Mucosa of rectum (tissue), 2 donors: ENCODE results near the gene VPS25.
"Not testable (repeated sequence)": the region's sequence is repeated elsewhere in the genome, so short reads cannot be mapped to it uniquely, and the experiment has no call there.

Source experiments
- H3K27ac ChIP-seq, 2 donors: one replicate each; pipeline ENCODE4 v1.7.0; 2013; ENCODE audit warnings: inconsistent platforms in 2 of 2, low read depth in 2 of 2, low read length in 2 of 2
- H3K27me3 ChIP-seq, 2 donors: one replicate each; pipeline ENCODE4 v1.7.0; 2013; ENCODE audit warnings: low read length in 2 of 2; ENCODE audit not compliant: control insufficient read depth in 2 of 2, insufficient read depth in 2 of 2
- H3K36me3 ChIP-seq, 2 donors: one replicate each; pipeline ENCODE4 v1.7.0; 2013; ENCODE audit warnings: low read length in 2 of 2; ENCODE audit not compliant: control insufficient read depth in 2 of 2, insufficient read depth in 2 of 2
- H3K4me1 ChIP-seq, 2 donors: one replicate each; pipeline ENCODE4 v1.7.0; 2013; ENCODE audit warnings: low read length in 2 of 2, mild to moderate bottlenecking in 1 of 2; ENCODE audit not compliant: control insufficient read depth in 2 of 2, insufficient read depth in 2 of 2
- H3K4me3 ChIP-seq, 2 donors: one replicate each; pipeline ENCODE4 v1.7.0; 2013; ENCODE audit warnings: low read length in 2 of 2
- H3K9ac ChIP-seq, 2 donors: one replicate each; pipeline ENCODE4 v1.7.0; 2013; ENCODE audit warnings: low read length in 2 of 2, low read depth in 1 of 2, mild to moderate bottlenecking in 1 of 2
- H3K9me3 ChIP-seq, 2 donors: one replicate each; pipeline ENCODE4 v1.7.0; 2013; ENCODE audit warnings: low read length in 2 of 2; ENCODE audit not compliant: control insufficient read depth in 2 of 2
- donor health status: healthy.
- donor health status: Normal muscosa, but diverticular disease.

Gene VPS25

DNA sequence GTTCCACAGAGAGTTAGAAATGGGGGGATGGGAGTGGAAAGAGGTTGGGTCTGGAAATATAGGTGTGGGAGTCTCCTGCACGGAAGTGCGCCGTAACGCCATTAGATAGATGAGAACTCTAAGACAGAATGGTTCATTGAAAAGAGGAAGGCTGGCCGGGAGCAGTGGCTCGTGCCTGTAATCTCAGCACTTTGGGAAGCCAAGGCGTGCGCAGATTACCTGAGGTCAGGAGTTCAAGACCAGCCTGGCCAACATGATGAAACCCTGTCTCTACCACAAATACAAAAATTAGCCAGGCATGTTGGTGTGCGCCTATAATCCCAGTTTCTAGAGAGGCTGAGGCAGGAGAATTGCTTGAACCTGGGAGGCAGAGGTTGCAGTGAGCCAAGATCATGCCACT lies 5.2 kb upstream of the VPS25 start:
- H3K9ac ChIP-seq, H3K9me3 ChIP-seq, H3K27ac ChIP-seq: not testable (repeated sequence)

DNA sequence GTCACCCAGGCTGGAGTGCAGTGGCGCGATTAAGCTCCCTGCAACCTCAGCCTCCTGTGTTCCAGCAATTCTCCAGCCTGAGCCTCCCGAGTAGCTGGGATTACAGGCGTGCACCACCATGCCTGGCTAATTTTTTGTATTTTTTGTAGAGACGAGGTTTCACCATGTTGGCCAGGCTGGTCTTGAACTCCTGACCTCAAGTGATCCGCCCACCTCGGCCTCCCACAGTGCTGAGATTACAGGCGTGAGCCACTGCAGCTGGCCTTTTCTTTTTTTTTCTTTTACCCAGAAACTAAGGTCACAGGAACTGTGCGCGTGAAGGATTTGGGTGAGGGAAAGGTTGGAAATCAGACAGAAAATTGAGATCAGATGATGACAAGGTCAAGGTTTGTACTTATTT lies 3.3 kb upstream of the VPS25 start:
- H3K27ac ChIP-seq, H3K27me3 ChIP-seq: not testable (repeated sequence)

More for the DNA sequence above, 5.2 kb upstream of the VPS25 start:
- H3K36me3 ChIP-seq, H3K27me3 ChIP-seq, H3K4me1 ChIP-seq, H3K4me3 ChIP-seq: not testable (repeated sequence)

DNA sequence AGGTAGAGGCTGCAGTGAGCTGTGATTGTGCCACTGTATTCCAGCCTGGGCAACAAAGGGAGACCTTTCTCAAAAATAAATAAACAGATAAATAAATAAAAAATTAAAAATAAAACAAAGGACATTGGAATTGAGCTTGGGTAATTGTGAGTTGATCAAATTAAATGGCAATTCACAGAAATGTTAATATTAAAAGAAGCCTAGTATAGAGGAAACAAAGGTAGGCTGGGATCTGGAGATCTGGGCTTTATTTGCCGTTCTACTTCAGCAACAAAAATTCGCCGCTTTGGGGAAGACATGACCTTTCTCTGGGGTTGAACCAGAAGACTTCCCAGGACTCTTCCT lies 332 bp upstream of the VPS25 start:
- Histone ChIP-seq H3K27ac (peak overlapping the region in 1 of 2 donors; percentile 84), H3K36me3 (peaks cover 12 to 22% of the 10 kb centered on the region in 2 donors), H3K9ac (peak overlapping the region; percentile 89 to 99), H3K27me3 (no peaks in the 10 kb centered on the region), H3K9me3 (no peaks in the 10 kb centered on the region), H3K4me3 (peak overlapping the region; percentile 95 to 98), H3K4me1 (peaks cover 7 to 13% of the 10 kb centered on the region in 2 donors)

More for the DNA sequence above, 3.3 kb upstream of the VPS25 start:
- not testable (repeated sequence) for H3K36me3 ChIP-seq, H3K9me3 ChIP-seq, H3K4me3 ChIP-seq, H3K9ac ChIP-seq
- H3K4me1 ChIP-seq: peaks cover 7 to 13% of the 10 kb centered on the region in 2 donors

DNA sequence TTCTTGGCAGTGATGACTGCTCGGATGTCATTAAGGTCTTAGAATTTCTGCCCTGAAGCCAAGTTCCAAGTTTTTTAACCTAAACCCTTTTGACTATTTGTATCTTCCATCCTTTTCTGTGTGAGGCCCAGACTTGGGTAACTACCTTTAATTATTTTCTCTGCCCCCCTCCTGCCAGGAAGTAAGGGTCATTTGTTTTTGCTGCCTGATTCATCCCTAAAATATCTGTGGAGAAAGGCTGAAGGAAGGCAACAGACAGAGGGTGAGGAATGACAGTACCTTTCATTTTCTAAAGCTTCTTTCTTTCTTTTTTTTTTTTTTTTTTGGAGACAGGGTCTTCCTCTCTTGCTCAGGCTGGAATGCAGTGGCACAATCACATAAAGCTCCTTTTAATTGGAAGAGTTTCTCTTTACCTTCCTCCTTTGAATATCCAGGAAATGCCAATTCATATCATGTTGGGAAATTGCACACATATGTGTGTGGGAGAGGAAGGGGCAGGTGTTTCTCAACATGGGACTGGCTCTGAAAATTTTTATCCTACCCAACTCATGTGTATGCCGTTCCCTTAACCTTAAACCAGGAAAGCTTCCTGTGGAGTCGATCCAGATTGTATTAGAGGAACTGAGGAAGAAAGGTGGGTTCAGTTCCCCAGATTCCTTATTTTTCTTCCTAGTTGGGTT lies 957 bp downstream of the VPS25 start:
- Histone ChIP-seq H3K36me3 (peaks cover 14 to 35% of the 10 kb centered on the region in 2 donors), H3K4me1 (peaks cover 15 to 22% of the 10 kb centered on the region in 2 donors), H3K4me3 (peak overlapping the region; percentile 95 to 98), H3K27ac (peak overlapping the region in 1 of 2 donors; percentile 78), H3K9ac (peak overlapping the region; percentile 89 to 99), H3K27me3 (no peaks in the 10 kb centered on the region), H3K9me3 (no peaks in the 10 kb centered on the region)

DNA sequence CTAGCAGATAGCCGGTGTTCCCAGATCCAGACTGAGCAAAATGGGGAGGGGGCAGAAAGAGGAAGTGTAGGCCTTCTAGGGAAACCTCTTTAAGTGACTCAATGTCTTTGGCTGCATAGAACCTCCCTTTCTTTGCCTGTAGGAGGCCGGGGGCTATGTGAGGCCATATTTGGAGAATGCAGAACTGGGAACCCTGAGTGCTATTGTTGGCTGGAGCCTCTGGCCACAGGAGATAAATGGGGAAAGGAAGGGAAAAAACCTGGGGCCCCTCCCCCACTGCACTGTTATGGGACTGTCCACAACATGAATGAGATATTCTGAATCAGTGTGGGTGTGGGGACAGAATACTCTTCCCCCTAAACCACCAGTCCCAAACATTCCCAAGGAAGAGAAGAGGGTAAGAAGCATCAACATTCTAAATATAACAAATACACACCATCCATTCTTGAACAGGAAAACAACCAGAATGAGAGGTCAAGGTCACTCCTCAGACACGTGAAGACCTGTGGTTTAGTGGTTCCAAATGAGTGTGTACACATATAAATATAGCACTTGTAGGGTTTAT lies 2.4 kb downstream of the VPS25 start:
- Histone ChIP-seq H3K9ac (no peak overlapping the region), H3K4me1 (peaks cover 25 to 31% of the 10 kb centered on the region in 2 donors), H3K27ac (no peak overlapping the region), H3K9me3 (no peaks in the 10 kb centered on the region), H3K36me3 (peaks cover 14 to 36% of the 10 kb centered on the region in 2 donors), H3K4me3 (no peak overlapping the region), H3K27me3 (peaks cover 0 to under 1% of the 10 kb centered on the region in 2 donors)

DNA sequence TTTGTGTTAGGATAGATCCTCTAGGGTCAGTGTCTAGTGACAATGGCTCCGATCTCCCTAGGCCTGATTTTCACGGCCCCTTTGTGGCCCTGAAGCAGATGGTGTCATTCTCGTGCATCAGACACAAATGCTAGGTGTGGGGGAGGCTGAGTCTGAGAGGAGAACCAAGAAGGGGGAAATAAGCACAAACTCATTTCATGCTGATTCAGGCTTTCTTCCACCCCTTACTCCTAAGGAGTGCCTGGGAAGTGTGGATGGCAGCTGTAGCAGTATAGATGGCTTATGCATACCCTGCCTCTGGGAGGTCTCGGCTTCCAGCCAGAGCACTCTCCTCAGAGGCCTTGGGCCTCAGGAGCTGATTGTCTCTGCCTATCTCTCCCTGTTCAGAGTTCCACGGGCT lies 5.3 kb downstream of the VPS25 start:
- Histone ChIP-seq H3K4me1 (peaks cover 32 to 38% of the 10 kb centered on the region in 2 donors), H3K27me3 (peaks cover 5 to 18% of the 10 kb centered on the region in 2 donors), H3K4me3 (no peak overlapping the region), H3K27ac (peak overlapping the region; percentile 92 to 94), H3K9ac (no peak overlapping the region), H3K36me3 (peaks cover 14 to 36% of the 10 kb centered on the region in 2 donors), H3K9me3 (no peaks in the 10 kb centered on the region)

DNA sequence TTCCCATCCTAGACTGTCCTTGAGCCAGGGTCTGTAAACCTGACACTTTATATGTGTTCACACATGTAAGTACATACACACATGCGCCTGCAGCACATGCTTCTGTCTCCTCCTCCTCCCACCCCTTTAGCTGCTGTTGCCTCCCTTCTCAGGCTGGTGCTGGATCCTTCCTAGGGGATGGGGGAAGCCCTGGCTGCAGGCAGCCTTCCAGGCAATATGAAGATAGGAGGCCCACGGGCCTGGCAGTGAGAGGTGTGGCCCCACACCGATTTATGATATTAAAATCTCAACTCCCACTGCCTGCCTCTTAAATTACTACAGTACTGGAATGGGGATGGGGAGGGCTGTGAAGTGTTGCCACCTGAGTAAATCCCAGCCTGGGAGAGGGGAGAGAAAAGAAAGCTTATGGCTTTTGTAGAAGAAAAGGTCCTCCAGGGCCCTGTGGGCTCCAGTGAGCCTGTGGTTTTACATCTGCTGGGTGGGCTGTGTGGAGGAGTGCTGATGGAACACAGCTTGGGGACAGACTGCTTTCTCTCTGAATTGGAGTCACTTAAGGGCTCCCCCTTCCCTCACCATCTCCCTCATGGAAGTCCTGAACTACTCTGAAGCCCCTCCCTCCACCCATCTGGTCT lies 6.2 kb downstream of the VPS25 start:
- Histone ChIP-seq H3K27ac (peak overlapping the region; percentile 92 to 94), H3K9me3 (no peaks in the 10 kb centered on the region), H3K27me3 (peaks cover 9 to 26% of the 10 kb centered on the region in 2 donors), H3K36me3 (peaks cover 19 to 36% of the 10 kb centered on the region in 2 donors), H3K4me1 (peaks cover 25 to 29% of the 10 kb centered on the region in 2 donors), H3K9ac (peak overlapping the region; percentile 32 to 52), H3K4me3 (no peak overlapping the region)

DNA sequence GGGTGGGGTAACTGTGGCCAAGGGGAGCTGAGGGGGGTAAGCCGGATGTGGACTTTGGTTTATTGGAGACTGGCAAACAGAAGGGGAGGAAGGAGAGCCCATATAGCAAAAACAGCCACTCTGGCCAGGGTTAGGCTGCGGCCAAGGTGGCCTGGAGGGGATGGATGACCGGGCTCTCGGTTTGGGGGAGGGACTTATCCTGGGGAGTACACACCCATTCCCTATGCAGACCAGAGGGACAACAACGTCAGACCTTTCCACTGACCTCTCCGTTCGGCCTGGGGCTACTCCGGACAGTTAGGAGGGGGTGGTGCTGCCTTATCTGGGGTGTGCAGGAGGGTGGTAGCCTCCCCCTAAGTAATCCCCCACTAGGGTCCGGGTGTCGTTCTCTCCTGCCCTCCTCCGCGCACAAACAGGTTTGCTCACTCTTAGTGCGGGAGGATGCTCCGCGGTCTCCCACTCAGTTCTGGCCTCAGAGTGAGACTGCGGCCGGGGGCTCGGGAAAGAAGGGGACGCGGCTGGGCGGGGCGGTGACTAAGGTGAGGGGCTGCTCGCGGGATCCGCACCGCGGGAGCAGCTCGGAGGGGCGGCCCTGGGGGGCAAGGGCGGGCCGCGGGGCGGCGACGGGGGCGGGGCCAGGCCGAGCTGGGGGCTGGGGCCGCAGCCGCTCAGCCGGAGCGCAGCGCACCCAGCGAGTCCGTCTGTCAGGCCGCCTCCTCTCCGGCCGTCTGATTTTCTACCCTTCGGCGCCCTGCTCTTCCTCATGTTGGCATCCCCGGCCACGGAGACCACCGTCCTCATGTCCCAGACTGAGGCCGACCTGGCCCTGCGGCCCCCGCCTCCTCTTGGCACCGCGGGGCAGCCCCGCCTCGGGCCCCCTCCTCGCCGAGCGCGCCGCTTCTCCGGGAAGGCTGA lies 6.9 kb downstream of the VPS25 start, which contains the start of gene WNK4:
TSS of gene WNK4 (plus strand) at position 675 of the 915 bp plus-strand sequence. CDS start at position 764, 89 bp downstream.
- Histone ChIP-seq H3K36me3 (peaks cover 22 to 35% of the 10 kb centered on the region in 2 donors), H3K4me3 (peak within 1 kb of the TSS; percentile 79 to 85), H3K27me3 (peaks cover 9 to 29% of the 10 kb centered on the region in 2 donors), H3K9ac (peak within 1 kb of the TSS; percentile 70 to 82), H3K9me3 (no peaks in the 10 kb centered on the region), H3K27ac (peak within 1 kb of the TSS; percentile 92 to 94), H3K4me1 (peaks cover 28% of the 10 kb centered on the region in 2 donors)

DNA sequence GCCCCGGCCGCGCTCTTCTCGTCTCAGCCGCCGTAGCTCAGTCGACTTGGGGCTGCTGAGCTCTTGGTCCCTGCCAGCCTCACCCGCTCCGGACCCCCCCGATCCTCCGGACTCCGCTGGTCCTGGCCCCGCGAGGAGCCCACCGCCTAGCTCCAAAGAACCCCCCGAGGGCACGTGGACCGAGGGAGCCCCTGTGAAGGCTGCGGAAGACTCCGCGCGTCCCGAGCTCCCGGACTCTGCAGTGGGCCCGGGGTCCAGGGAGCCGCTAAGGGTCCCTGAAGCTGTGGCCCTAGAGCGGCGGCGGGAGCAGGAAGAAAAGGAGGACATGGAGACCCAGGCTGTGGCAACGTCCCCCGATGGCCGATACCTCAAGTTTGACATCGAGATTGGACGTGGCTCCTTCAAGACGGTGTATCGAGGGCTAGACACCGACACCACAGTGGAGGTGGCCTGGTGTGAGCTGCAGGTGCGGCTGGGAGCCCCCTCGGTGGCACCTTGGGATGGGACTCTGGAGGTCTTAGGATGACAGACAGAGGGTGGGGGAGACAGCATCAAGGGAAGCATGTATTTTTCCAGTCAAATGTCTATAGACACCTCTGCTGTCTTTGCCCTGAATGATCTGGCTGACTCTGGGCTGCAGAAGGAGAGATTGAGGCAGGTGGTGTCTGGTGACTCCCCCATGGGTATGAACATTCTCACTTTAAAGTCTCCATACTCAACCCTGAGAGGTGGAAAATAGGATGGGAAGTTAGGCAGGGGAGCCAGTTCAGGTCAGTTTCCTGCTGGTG lies 7.8 kb downstream of the VPS25 start:
- Histone ChIP-seq H3K9me3 (no peaks in the 10 kb centered on the region), H3K4me1 (peaks cover 28 to 29% of the 10 kb centered on the region in 2 donors), H3K27me3 (peaks cover 9 to 30% of the 10 kb centered on the region in 2 donors), H3K4me3 (peak overlapping the region; percentile 79 to 85), H3K27ac (peak overlapping the region; percentile 92 to 94), H3K9ac (peak overlapping the region; percentile 68 to 82), H3K36me3 (peaks cover 19 to 27% of the 10 kb centered on the region in 2 donors)
